Measurements from ENCODE around the gene CAMTA1.

Gene CAMTA1

DNA sequence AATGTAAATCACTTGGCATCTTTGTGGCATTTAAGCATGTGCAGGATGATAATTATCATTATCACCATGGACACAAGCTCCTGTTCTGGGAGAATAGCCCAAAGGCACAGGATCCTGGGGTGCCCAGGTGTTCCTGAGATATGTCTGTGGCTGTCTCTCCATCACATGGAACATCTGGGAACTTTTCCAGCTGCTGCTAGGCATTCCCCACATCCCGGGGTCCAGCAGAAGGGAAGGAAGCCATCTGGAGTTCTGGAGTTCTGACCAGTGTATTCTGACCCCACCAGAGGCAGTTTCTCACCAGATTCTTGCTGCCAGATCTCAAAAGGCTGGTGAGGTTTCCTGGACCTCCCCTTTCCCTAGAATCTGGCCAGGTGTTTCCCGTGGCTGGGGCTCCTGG is 726.1 kb downstream of the CAMTA1 start:
- no peaks in the 10 kb centered on the region for H3K4me1 ChIP-seq (ENCODE audit: control insufficient read depth, insufficient read depth, low read length)

DNA sequence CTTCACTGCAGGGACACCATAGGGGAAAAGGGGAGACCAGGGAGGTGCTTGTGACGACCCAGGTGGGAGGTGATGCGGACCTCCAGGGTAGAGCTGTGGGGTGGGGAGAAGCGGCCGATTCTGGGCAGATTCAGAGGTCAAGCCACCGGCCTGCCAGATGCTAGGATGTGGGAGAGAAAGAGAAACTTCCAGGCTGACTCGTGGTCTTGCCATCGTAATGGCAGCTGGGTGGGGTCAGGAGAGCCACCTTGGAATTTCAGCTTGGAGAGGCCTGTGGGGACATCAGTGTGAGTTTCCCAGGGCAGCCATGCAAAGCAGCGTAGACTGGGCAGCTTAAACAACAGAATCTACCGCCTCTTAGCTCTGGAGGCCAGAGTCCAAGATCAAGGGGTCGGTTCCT is 727.8 kb downstream of the CAMTA1 start:
- H3K4me3 ChIP-seq (ENCODE audit: low read depth, low read length), result no peak overlapping the region
- ChIA-PET POLR2A (no interaction called here), CTCF (interaction anchor here (1.2 kb wide), 1 partner anchor 156 kb away, joined by 3 read pairs; no protein-coding TSS in a partner anchor)
- H3K36me3 ChIP-seq (ENCODE audit: control insufficient read depth in 2 of 2, insufficient read depth in 1 of 2, low read length in 2 of 2), result no peaks in the 10 kb centered on the region
- no peaks in the 10 kb centered on the region for H3K4me1 ChIP-seq (ENCODE audit: control insufficient read depth, insufficient read depth, low read length)
- no peaks in the 10 kb centered on the region for H3K9me3 ChIP-seq (ENCODE audit: control insufficient read depth, insufficient read depth, low read depth, low read length)
- H3K27ac ChIP-seq (ENCODE audit: extremely low read depth, low read depth, low read length), result no peak overlapping the region
- no peak for TF ChIP-seq ZNF473 (tag by site-specific recombination; IDR thresholded peaks at IDR 0.05)

More for the DNA sequence above, 726.1 kb downstream of the CAMTA1 start:
- CTCF ChIA-PET, result interaction anchor here (0.6 to 1.1 kb wide), 3 partner anchors 18 to 965 kb away, joined by 3 read pairs; no protein-coding TSS in a partner anchor
- POLR2A ChIA-PET, result no interaction called here
- Histone ChIP-seq H3K36me3 (ENCODE audit: control insufficient read depth in 2 of 2, insufficient read depth in 1 of 2, low read length in 2 of 2) (no peaks in the 10 kb centered on the region), H3K4me3 (ENCODE audit: low read depth, low read length) (no peak overlapping the region), H3K27ac (ENCODE audit: extremely low read depth, low read depth, low read length) (no peak overlapping the region), H3K9me3 (ENCODE audit: control insufficient read depth, insufficient read depth, low read depth, low read length) (no peaks in the 10 kb centered on the region)
- no peak for TF ChIP-seq ZNF423 (tag by site-specific recombination; IDR thresholded peaks at IDR 0.05)
- no peak for TF ChIP-seq ZNF211 (tag by site-specific recombination; IDR thresholded peaks at IDR 0.05; ENCODE audit: low read depth)
- TF ChIP-seq ZNF37A (tag by site-specific recombination; IDR thresholded peaks at IDR 0.05), result no peak
- TF ChIP-seq, protein P1, sequence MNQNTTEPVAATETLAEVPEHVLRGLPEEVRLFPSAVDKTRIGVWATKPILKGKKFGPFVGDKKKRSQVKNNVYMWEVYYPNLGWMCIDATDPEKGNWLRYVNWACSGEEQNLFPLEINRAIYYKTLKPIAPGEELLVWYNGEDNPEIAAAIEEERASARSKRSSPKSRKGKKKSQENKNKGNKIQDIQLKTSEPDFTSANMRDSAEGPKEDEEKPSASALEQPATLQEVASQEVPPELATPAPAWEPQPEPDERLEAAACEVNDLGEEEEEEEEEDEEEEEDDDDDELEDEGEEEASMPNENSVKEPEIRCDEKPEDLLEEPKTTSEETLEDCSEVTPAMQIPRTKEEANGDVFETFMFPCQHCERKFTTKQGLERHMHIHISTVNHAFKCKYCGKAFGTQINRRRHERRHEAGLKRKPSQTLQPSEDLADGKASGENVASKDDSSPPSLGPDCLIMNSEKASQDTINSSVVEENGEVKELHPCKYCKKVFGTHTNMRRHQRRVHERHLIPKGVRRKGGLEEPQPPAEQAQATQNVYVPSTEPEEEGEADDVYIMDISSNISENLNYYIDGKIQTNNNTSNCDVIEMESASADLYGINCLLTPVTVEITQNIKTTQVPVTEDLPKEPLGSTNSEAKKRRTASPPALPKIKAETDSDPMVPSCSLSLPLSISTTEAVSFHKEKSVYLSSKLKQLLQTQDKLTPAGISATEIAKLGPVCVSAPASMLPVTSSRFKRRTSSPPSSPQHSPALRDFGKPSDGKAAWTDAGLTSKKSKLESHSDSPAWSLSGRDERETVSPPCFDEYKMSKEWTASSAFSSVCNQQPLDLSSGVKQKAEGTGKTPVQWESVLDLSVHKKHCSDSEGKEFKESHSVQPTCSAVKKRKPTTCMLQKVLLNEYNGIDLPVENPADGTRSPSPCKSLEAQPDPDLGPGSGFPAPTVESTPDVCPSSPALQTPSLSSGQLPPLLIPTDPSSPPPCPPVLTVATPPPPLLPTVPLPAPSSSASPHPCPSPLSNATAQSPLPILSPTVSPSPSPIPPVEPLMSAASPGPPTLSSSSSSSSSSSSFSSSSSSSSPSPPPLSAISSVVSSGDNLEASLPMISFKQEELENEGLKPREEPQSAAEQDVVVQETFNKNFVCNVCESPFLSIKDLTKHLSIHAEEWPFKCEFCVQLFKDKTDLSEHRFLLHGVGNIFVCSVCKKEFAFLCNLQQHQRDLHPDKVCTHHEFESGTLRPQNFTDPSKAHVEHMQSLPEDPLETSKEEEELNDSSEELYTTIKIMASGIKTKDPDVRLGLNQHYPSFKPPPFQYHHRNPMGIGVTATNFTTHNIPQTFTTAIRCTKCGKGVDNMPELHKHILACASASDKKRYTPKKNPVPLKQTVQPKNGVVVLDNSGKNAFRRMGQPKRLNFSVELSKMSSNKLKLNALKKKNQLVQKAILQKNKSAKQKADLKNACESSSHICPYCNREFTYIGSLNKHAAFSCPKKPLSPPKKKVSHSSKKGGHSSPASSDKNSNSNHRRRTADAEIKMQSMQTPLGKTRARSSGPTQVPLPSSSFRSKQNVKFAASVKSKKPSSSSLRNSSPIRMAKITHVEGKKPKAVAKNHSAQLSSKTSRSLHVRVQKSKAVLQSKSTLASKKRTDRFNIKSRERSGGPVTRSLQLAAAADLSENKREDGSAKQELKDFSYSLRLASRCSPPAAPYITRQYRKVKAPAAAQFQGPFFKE (tag by site-specific recombination; IDR thresholded peaks at IDR 0.05; ENCODE audit: borderline replicate concordance), result no peak
- no peak for TF ChIP-seq ZNF792 (tag by site-specific recombination; IDR thresholded peaks at IDR 0.05)
- TF ChIP-seq ZNF626 (tag by site-specific recombination; IDR thresholded peaks at IDR 0.05), result no peak
- TF ChIP-seq ZNF433 (tag by site-specific recombination; IDR thresholded peaks at IDR 0.05; ENCODE audit: low read depth), result no peak
- TF ChIP-seq OSR2 (tag by site-specific recombination; IDR thresholded peaks at IDR 0.05), result no peak
- TF ChIP-seq, protein P2, sequence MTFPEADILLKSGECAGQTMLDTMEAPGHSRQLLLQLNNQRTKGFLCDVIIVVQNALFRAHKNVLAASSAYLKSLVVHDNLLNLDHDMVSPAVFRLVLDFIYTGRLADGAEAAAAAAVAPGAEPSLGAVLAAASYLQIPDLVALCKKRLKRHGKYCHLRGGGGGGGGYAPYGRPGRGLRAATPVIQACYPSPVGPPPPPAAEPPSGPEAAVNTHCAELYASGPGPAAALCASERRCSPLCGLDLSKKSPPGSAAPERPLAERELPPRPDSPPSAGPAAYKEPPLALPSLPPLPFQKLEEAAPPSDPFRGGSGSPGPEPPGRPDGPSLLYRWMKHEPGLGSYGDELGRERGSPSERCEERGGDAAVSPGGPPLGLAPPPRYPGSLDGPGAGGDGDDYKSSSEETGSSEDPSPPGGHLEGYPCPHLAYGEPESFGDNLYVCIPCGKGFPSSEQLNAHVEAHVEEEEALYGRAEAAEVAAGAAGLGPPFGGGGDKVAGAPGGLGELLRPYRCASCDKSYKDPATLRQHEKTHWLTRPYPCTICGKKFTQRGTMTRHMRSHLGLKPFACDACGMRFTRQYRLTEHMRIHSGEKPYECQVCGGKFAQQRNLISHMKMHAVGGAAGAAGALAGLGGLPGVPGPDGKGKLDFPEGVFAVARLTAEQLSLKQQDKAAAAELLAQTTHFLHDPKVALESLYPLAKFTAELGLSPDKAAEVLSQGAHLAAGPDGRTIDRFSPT (tag by site-specific recombination; IDR thresholded peaks at IDR 0.05), result no peak
- TF ChIP-seq, protein P3, sequence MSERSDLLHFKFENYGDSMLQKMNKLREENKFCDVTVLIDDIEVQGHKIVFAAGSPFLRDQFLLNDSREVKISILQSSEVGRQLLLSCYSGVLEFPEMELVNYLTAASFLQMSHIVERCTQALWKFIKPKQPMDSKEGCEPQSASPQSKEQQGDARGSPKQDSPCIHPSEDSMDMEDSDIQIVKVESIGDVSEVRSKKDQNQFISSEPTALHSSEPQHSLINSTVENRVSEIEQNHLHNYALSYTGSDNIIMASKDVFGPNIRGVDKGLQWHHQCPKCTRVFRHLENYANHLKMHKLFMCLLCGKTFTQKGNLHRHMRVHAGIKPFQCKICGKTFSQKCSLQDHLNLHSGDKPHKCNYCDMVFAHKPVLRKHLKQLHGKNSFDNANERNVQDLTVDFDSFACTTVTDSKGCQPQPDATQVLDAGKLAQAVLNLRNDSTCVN (tag by site-specific recombination; optimal IDR thresholded peaks at IDR 0.05), result no peak
- TF ChIP-seq ZNF707 (tag by site-specific recombination; IDR thresholded peaks at IDR 0.05), result no peak
- no peak for TF ChIP-seq KLF9 (tag by site-specific recombination; IDR thresholded peaks at IDR 0.05; ENCODE audit: low read depth)
- TF ChIP-seq, protein P4, sequence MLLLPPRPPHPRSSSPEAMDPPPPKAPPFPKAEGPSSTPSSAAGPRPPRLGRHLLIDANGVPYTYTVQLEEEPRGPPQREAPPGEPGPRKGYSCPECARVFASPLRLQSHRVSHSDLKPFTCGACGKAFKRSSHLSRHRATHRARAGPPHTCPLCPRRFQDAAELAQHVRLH (tag by site-specific recombination; IDR thresholded peaks at IDR 0.05), result no peak
- TF ChIP-seq, protein P5, sequence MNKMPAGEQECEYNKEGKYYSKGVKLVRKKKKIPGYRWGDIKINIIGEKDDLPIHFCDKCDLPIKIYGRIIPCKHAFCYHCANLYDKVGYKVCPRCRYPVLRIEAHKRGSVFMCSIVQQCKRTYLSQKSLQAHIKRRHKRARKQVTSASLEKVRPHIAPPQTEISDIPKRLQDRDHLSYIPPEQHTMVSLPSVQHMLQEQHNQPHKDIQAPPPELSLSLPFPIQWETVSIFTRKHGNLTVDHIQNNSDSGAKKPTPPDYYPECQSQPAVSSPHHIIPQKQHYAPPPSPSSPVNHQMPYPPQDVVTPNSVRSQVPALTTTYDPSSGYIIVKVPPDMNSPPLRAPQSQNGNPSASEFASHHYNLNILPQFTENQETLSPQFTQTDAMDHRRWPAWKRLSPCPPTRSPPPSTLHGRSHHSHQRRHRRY (tag by site-specific recombination; IDR thresholded peaks at IDR 0.05), result no peak
- no peak for TF ChIP-seq ZFP69B (tag by site-specific recombination; IDR thresholded peaks at IDR 0.05)
- TF ChIP-seq ZNF292 (tag by site-specific recombination; IDR thresholded peaks at IDR 0.05; ENCODE audit: borderline replicate concordance, low read depth), result no peak

Measured in HEK293 (cell line).